WTC11 (cell line): ENCODE data around the gene FLT4. TPM values are rescaled to one million over a fixed set of nuclear protein-coding genes. Genes with fewer than 3 reads are reported as not detected.

ENCODE experiments used
- ATAC-seq: fragments of 200-7000 bp; cut with Tn5 transposase; 2 replicates; pipeline ENCODE4 v1.10.0; 2021; ENCODE audit warnings: mild to moderate bottlenecking, moderate library complexity
- CTCF ChIA-PET: fragments of 300-600 bp; sonication (Branson Sonifier 250); formaldehyde crosslinking; loops from one replicate; lab custom pipeline; 2021; ENCODE audit warnings: antibody characterized with exemption; lab: Charles Lee
- POLR2A ChIA-PET: fragments of 350-600 bp; sonication (Branson Sonifier 250); formaldehyde crosslinking; loops from one replicate; lab custom pipeline; 2021; ENCODE audit warnings: antibody characterized with exemption; lab: Charles Lee
- DNase-seq: peaks from one replicate; pipeline ENCODE4 v3.0.0; 2021; ENCODE audit warnings: low spot score
- H3K27ac Mint-ChIP-seq: 2 replicates; pipeline ENCODE4 v1.8.0; 2021; ENCODE audit warnings: mixed read lengths
- H3K27me3 Mint-ChIP-seq: 2 replicates; pipeline ENCODE4 v1.8.0; 2021; ENCODE audit warnings: low read depth, mild to moderate bottlenecking, moderate library complexity, mixed read lengths
- H3K36me3 Mint-ChIP-seq: 2 replicates; pipeline ENCODE4 v1.8.0; 2021; ENCODE audit warnings: mixed read lengths
- H3K4me1 Mint-ChIP-seq: 2 replicates; pipeline ENCODE4 v1.8.0; 2022; ENCODE audit warnings: mixed read lengths
- H3K4me3 Mint-ChIP-seq: 2 replicates; pipeline ENCODE4 v1.8.0; 2021; ENCODE audit warnings: mild to moderate bottlenecking, moderate library complexity, mixed read lengths
- H3K9me3 Mint-ChIP-seq: 2 replicates; pipeline ENCODE4 v1.8.0; 2021; ENCODE audit warnings: mixed read lengths
- ATF3 ChIP-seq: sonication (generic); formaldehyde crosslinking; conservative IDR thresholded peaks from 2 replicates; pipeline ENCODE4 v1.8.1; 2022; ENCODE audit warnings: mild to moderate bottlenecking, missing genetic modification reagents
- CBFB ChIP-seq: sonication (generic); formaldehyde crosslinking; IDR thresholded peaks from 2 replicates; pipeline ENCODE4 v1.8.1; 2022; ENCODE audit warnings: mild to moderate bottlenecking, low read depth, missing genetic modification reagents
- CREM ChIP-seq: sonication (generic); formaldehyde crosslinking; IDR thresholded peaks from 2 replicates; pipeline ENCODE4 v1.8.1; 2022; ENCODE audit warnings: mild to moderate bottlenecking, missing genetic modification reagents, moderate library complexity
- E2F4 ChIP-seq: sonication (generic); formaldehyde crosslinking; IDR thresholded peaks from 2 replicates; pipeline ENCODE4 v1.8.1; 2022; ENCODE audit warnings: low read depth, mild to moderate bottlenecking, moderate library complexity, missing genetic modification reagents, borderline replicate concordance
- EMX1 ChIP-seq: fragments of 250-450 bp; sonication (Bioruptor Pico); IDR thresholded peaks from 2 replicates; pipeline ENCODE4 v1.8.0; 2021; ENCODE audit warnings: mild to moderate bottlenecking
- FOXJ3 ChIP-seq: sonication (generic); formaldehyde crosslinking; IDR thresholded peaks from 2 replicates; pipeline ENCODE4 v1.9.0; 2021; ENCODE audit warnings: missing genetic modification reagents, mild to moderate bottlenecking, borderline replicate concordance
- GABPB1 ChIP-seq: sonication (generic); formaldehyde crosslinking; IDR thresholded peaks from 2 replicates; pipeline ENCODE4 v1.8.1; 2023; ENCODE audit warnings: mild to moderate bottlenecking, missing genetic modification reagents
- HMGA2 ChIP-seq: fragments of 250-450 bp; sonication (Bioruptor Pico); IDR thresholded peaks from 2 replicates; pipeline ENCODE4 v1.4.0; 2021; ENCODE audit warnings: mild to moderate bottlenecking, moderate library complexity
- HMGXB4 ChIP-seq: sonication (generic); formaldehyde crosslinking; IDR thresholded peaks from 2 replicates; pipeline ENCODE4 v1.8.1; 2023; ENCODE audit warnings: mild to moderate bottlenecking, moderate library complexity, missing genetic modification reagents
- IRF1 ChIP-seq: sonication (generic); formaldehyde crosslinking; IDR thresholded peaks from 2 replicates; pipeline ENCODE4 v1.8.0; 2023; ENCODE audit warnings: missing genetic modification reagents
- JAZF1 ChIP-seq: fragments of 250-450 bp; sonication (Bioruptor Pico); IDR thresholded peaks from 2 replicates; pipeline ENCODE4 v1.9.0; 2021; ENCODE audit warnings: moderate library complexity, mild to moderate bottlenecking, inconsistent platforms
- NFATC4 ChIP-seq: fragments of 250-450 bp; sonication (Bioruptor Pico); IDR thresholded peaks from 2 replicates; pipeline ENCODE4 v1.9.0; 2021; ENCODE audit warnings: mild to moderate bottlenecking
- NR1H2 ChIP-seq: sonication (generic); formaldehyde crosslinking; IDR thresholded peaks from 2 replicates; pipeline ENCODE4 v1.9.0; 2021; ENCODE audit warnings: mild to moderate bottlenecking, moderate library complexity, missing genetic modification reagents
- SOX15 ChIP-seq: fragments of 250-450 bp; sonication (Bioruptor Pico); IDR thresholded peaks from 2 replicates; pipeline ENCODE4 v1.9.0; 2021; ENCODE audit warnings: mild to moderate bottlenecking
- SP1 ChIP-seq: sonication (generic); formaldehyde crosslinking; conservative IDR thresholded peaks from 2 replicates; pipeline ENCODE4 v1.8.1; 2022; ENCODE audit warnings: missing genetic modification reagents
- TP53 ChIP-seq: sonication (generic); formaldehyde crosslinking; IDR thresholded peaks from 2 replicates; pipeline ENCODE4 v1.8.1; 2023; ENCODE audit warnings: mild to moderate bottlenecking, missing genetic modification reagents
- ZBTB21 ChIP-seq: sonication (generic); formaldehyde crosslinking; IDR thresholded peaks from 2 replicates; pipeline ENCODE4 v1.8.1; 2023; ENCODE audit warnings: mild to moderate bottlenecking, missing genetic modification reagents, borderline replicate concordance
- ZBTB43 ChIP-seq: sonication (generic); formaldehyde crosslinking; IDR thresholded peaks from 2 replicates; pipeline ENCODE4 v1.8.1; 2023; ENCODE audit warnings: mild to moderate bottlenecking, missing genetic modification reagents
- ZNF121 ChIP-seq: sonication (generic); formaldehyde crosslinking; IDR thresholded peaks from 2 replicates; pipeline ENCODE4 v1.8.0; 2023; ENCODE audit warnings: missing genetic modification reagents
- ZNF317 ChIP-seq: sonication (generic); formaldehyde crosslinking; IDR thresholded peaks from 2 replicates; pipeline ENCODE4 v1.8.1; 2023; ENCODE audit warnings: low read depth, mild to moderate bottlenecking, moderate library complexity, missing genetic modification reagents, borderline replicate concordance
- ZNF512 ChIP-seq: sonication (generic); formaldehyde crosslinking; IDR thresholded peaks from 2 replicates; pipeline ENCODE4 v1.8.1; 2022; ENCODE audit warnings: missing genetic modification reagents, borderline replicate concordance
- total RNA-seq: library from RNA; stranded (reverse); gene quantifications from 3 replicates; pipeline ENCODE4 v1.2.3, GENCODE V29; 2021

FLT4 gene
- total RNA-seq, 1 experiment from 2014 or later, result 12.4 TPM

- peak overlapping the region; percentile 20; the same call in 1 of the 2 replicates for H3K27ac Mint-ChIP-seq
Measured at GRCh38 chr5:180612683-180613082, 36.7 kb downstream of the FLT4 start.

GRCh38 chr5:180611140-180611850, 38.1 kb downstream of the FLT4 start:
- H3K9me3 Mint-ChIP-seq, result no peaks in the 10 kb centered on the region
- H3K27me3 Mint-ChIP-seq, result peaks cover 2% of the 10 kb centered on the region; the same call in 1 of the 2 replicates
- ChIA-PET CTCF (interaction anchor here (0.6 to 7.2 kb wide), 23 partner anchors 8 to 410 kb away, joined by 3 to 54 read pairs (median 4); no protein-coding TSS in a partner anchor), POLR2A (no interaction called here)
- no peaks in the 10 kb centered on the region for H3K36me3 Mint-ChIP-seq
- TF ChIP-seq ZNF317 (CRISPR knock-in tag) (no peak), GABPB1 (CRISPR knock-in tag) (0 out of 2 replicates have a peak, but pooled peaks have one; percentile 26)
- DNase-seq, result peak; percentile 50
- H3K4me1 Mint-ChIP-seq, result no peaks in the 10 kb centered on the region
- H3K27ac Mint-ChIP-seq, result no peak overlapping the region
- no peak overlapping the region for H3K4me3 Mint-ChIP-seq
- ATAC-seq, result peak; percentile 65

More at GRCh38 chr5:180612683-180613082, 36.7 kb downstream of the FLT4 start:
- ChIA-PET CTCF (no interaction called here), POLR2A (interaction anchor here (0.6 kb wide), 1 partner anchor 126 kb away, joined by 8 read pairs; no protein-coding TSS in a partner anchor)
- Mint-ChIP-seq H3K36me3 (no peaks in the 10 kb centered on the region), H3K27me3 (peaks cover 6% of the 10 kb centered on the region; the same call in 1 of the 2 replicates), H3K4me3 (no peak overlapping the region), H3K4me1 (no peaks in the 10 kb centered on the region), H3K9me3 (no peaks in the 10 kb centered on the region)
- TF ChIP-seq SOX15 (CRISPR knock-in tag) (no peak), HMGXB4 (CRISPR knock-in tag) (no peak), ATF3 (CRISPR knock-in tag) (no peak), ZNF121 (CRISPR knock-in tag) (no peak), ZBTB21 (no peak), JAZF1 (no peak), CREM (CRISPR knock-in tag) (no peak), ZNF512 (no peak)
- ATAC-seq (no peak), DNase-seq (no peak)

- no peaks in the 10 kb centered on the region for H3K27me3 Mint-ChIP-seq
- no peak overlapping the region for H3K4me3 Mint-ChIP-seq
- CTCF ChIA-PET, result interaction anchor here (1.2 to 7.2 kb wide), 3 partner anchors 9 to 189 kb away, joined by 3 to 54 read pairs (median 7); no protein-coding TSS in a partner anchor
- H3K9me3 Mint-ChIP-seq, result no peaks in the 10 kb centered on the region
- H3K36me3 Mint-ChIP-seq, result no peaks in the 10 kb centered on the region
- H3K27ac Mint-ChIP-seq, result no peak overlapping the region
- DNase-seq (no peak), ATAC-seq (no peak)
- H3K4me1 Mint-ChIP-seq, result no peaks in the 10 kb centered on the region
- POLR2A ChIA-PET, result no interaction called here
- TF ChIP-seq IRF1 (CRISPR knock-in tag) (no peak), SOX15 (CRISPR knock-in tag) (no peak), SP1 (CRISPR knock-in tag) (no peak), EMX1 (CRISPR knock-in tag) (no peak), HMGA2 (CRISPR knock-in tag) (no peak), FOXJ3 (CRISPR knock-in tag) (no peak), TP53 (CRISPR knock-in tag) (no peak), NR1H2 (CRISPR knock-in tag) (no peak), NFATC4 (no peak), CBFB (no peak), ZBTB43 (CRISPR knock-in tag) (no peak), E2F4 (CRISPR knock-in tag) (no peak)
Measured at GRCh38 chr5:180609817-180610550, 39.4 kb downstream of the FLT4 start.
